Thoracic aorta (tissue), 2 donors: ENCODE data around the gene NDUFA13. TPM values are rescaled to one million over a fixed set of nuclear protein-coding genes. Genes with fewer than 3 reads are reported as not detected.

Experiments used
- ATAC-seq: fragments of 150-250 bp; one replicate; pipeline ENCODE4 v1.8.0; 2017; ENCODE audit warnings: low read depth; ENCODE audit not compliant: insufficient number of reproducible peaks, low FRiP score
- DNase-seq: peaks from one replicate; pipeline ENCODE4 v3.0.0-alpha.2; 2020; ENCODE audit warnings: low spot score
- H3K27ac ChIP-seq, 2 donors: fragments of 200-600 bp; sonication (generic); 1 replicate in 1 of 2; 2 replicates in 1 of 2; pipeline ENCODE4 v1.5.1; 2016; ENCODE audit warnings: mild to moderate bottlenecking in 2 of 2, moderate library complexity in 2 of 2
- H3K27me3 ChIP-seq: fragments of 200-600 bp; sonication (generic); replicated peaks from 2 replicates; pipeline ENCODE4 v1.6.0; 2016; ENCODE audit warnings: mild to moderate bottlenecking; ENCODE audit not compliant: insufficient read depth
- H3K36me3 ChIP-seq: fragments of 200-600 bp; sonication (generic); one replicate; pipeline ENCODE4 v1.5.1; 2016
- H3K4me1 ChIP-seq, 2 donors: fragments of 200-600 bp; sonication (generic); 1 replicate in 1 of 2; 2 replicates in 1 of 2; pipeline versions ENCODE4 v1.5.1 to v1.6.0; 2016; ENCODE audit warnings: low read depth in 2 of 2, mild to moderate bottlenecking in 1 of 2; ENCODE audit not compliant: control insufficient read depth in 1 of 2
- H3K4me3 ChIP-seq: fragments of 200-600 bp; sonication (generic); 2 replicates; pipeline ENCODE4 v1.5.1; 2016; ENCODE audit warnings: mild to moderate bottlenecking
- H3K9me3 ChIP-seq: fragments of 200-600 bp; sonication (generic); 2 replicates; pipeline ENCODE4 v1.5.1; 2016
- CTCF ChIP-seq: fragments of 200-600 bp; sonication (generic); IDR thresholded peaks from one replicate; pipeline ENCODE4 v1.5.1; 2019; ENCODE audit warnings: antibody characterized with exemption
- total RNA-seq, 2 donors: library from RNA; depleted of rRNA; stranded (reverse); fragments of >200 nt; gene quantifications; one replicate each; pipeline versions ENCODE4 v1.1.0 to v1.2.3, GENCODE V29; 2016

Gene NDUFA13
- total RNA-seq, 2 donors from 2014 or later: 15.5 to 60.8 TPM

DNA sequence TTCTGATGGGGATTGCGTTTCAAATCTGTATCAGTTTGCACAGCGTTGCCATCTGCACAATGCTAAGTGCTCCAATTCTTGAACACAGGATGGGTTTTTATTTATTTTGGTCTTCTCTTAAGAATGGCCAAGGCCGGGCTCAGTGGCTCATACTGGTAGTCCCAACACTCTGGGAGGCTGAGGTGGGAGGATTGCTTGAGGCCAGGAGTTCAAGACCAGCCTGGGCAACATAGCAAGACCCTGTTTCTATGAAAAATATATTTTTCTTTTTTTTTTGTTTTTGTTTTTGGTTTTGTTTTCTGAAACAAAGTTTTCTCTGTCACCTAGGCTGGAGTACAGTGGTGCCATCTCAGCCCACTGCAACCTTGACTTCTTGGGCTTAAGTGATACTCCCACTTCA is 7.2 kb downstream of the NDUFA13 start:
- no peak overlapping the region for H3K27ac ChIP-seq
- H3K9me3 ChIP-seq: no peaks in the 10 kb centered on the region
- H3K4me1 ChIP-seq: peaks cover 2 to 11% of the 10 kb centered on the region in 2 donors
- no peak overlapping the region for H3K4me3 ChIP-seq
- no peak for DNase-seq
- H3K27me3 ChIP-seq: no peaks in the 10 kb centered on the region
- ATAC-seq: no peak
- no peak for TF ChIP-seq CTCF
- H3K36me3 ChIP-seq: peaks cover 25% of the 10 kb centered on the region

GRCh38 chr19:19524053-19524452 is 8.0 kb downstream of the NDUFA13 start:
- no peak for ATAC-seq
- H3K9me3 ChIP-seq: no peaks in the 10 kb centered on the region
- no peak for DNase-seq
- no peak for TF ChIP-seq CTCF
- peaks cover 27% of the 10 kb centered on the region for H3K36me3 ChIP-seq
- peaks cover 2 to 7% of the 10 kb centered on the region in 2 donors for H3K4me1 ChIP-seq
- no peak overlapping the region for H3K4me3 ChIP-seq
- H3K27ac ChIP-seq: no peak overlapping the region
- H3K27me3 ChIP-seq: no peaks in the 10 kb centered on the region

DNA sequence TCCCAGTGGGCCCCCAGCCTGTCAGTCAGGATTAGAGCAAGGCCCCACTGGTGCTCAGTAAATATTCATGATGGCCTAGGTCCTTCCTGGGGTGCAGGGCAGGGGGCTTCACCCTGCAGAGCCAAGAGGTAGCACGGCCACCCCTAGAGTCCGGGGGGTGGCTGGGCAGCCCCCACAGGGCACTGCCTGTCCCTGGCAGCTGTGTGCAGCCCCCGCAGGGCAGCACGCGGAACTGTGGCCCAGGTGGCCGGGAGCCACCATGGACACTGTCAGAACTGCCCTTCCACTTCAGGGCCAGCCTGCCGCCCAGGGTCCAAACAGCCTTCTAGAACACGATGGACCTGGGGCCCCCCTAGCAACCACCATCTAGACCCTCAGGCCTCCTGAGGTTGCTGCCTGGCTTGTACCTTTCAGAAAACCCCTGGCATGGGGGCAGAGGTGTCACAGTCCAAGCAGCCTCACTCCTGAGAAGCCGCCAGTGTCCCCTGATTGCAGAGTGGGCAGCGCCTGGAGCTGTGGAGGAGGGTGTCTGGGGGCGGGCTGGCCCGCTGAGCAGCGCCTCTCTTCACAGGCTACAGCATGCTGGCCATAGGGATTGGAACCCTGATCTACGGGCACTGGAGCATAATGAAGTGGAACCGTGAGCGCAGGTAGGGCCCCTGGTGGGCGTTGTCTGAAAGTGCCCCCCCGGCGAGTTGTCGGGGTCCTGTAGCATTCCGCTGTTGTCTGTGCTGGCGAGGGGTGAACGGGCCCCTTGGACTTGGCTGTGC is 9.8 kb downstream of the NDUFA13 start:
- DNase-seq: no peak
- H3K27ac ChIP-seq: no peak overlapping the region
- no peaks in the 10 kb centered on the region for H3K27me3 ChIP-seq
- peaks cover 27% of the 10 kb centered on the region for H3K36me3 ChIP-seq
- no peak overlapping the region for H3K4me3 ChIP-seq
- peaks cover 0 to 2% of the 10 kb centered on the region in 2 donors for H3K4me1 ChIP-seq
- no peaks in the 10 kb centered on the region for H3K9me3 ChIP-seq
- TF ChIP-seq CTCF: no peak
- ATAC-seq: no peak

GRCh38 chr19:19526581-19527370 is 10.8 kb downstream of the NDUFA13 start:
- Histone ChIP-seq H3K27ac (no peak overlapping the region), H3K27me3 (no peaks in the 10 kb centered on the region), H3K4me1 (no peaks in the 10 kb centered on the region), H3K36me3 (peaks cover 27% of the 10 kb centered on the region), H3K4me3 (no peak overlapping the region), H3K9me3 (no peaks in the 10 kb centered on the region)
- no peak for DNase-seq
- no peak for TF ChIP-seq CTCF
- ATAC-seq: no peak

GRCh38 chr19:19527371-19527656 is 11.3 kb downstream of the NDUFA13 start:
- peaks cover 27% of the 10 kb centered on the region for H3K36me3 ChIP-seq

More at GRCh38 chr19:19527371-19527656, 11.3 kb downstream of the NDUFA13 start:
- no peaks in the 10 kb centered on the region for H3K4me1 ChIP-seq
- no peak for TF ChIP-seq CTCF
- no peaks in the 10 kb centered on the region for H3K9me3 ChIP-seq
- no peak overlapping the region for H3K27ac ChIP-seq
- H3K27me3 ChIP-seq: no peaks in the 10 kb centered on the region
- ATAC-seq (no peak), DNase-seq (no peak)
- no peak overlapping the region for H3K4me3 ChIP-seq
